SK-N-MC (cell line): Measurements from ENCODE around the gene TSSK1B.

Experiments
- EZH2 ChIP-seq: fragments of 200-600 bp; sonication (generic); IDR thresholded peaks from one replicate; pipeline ENCODE4 v1.6.1; 2017; ENCODE audit warnings: antibody characterized with exemption
- FOXP2 ChIP-seq: optimal IDR thresholded peaks from 2 replicates; pipeline ENCODE3; 2011; ENCODE audit warnings: mild to moderate bottlenecking, moderate library complexity; ENCODE audit not compliant: insufficient read depth; ENCODE audit errors: extremely low read length, control extremely low read depth
- POLR2AphosphoS5 ChIP-seq: IDR thresholded peaks from 2 replicates; pipeline ENCODE4 v1.6.1; 2012; ENCODE audit warnings: mild to moderate bottlenecking, low read depth, low read length, borderline replicate concordance

- TF ChIP-seq EZH2 = no peak
- TF ChIP-seq POLR2AphosphoS5 = no peak
- TF ChIP-seq FOXP2 = no peak
Observed at GRCh38 chr5:113480243-113480642, 45.5 kb upstream of the TSSK1B start.
